GM18870 (cell line): ENCODE measurements around the gene SIVA1.

Experiments used
- ATAC-seq: cut with Tn5 transposase; IDR thresholded peaks from one replicate; pipeline ENCODE4 v1.9.1; 2021; ENCODE audit warnings: moderate library complexity; ENCODE audit not compliant: unreplicated experiment

Gene SIVA1

DNA sequence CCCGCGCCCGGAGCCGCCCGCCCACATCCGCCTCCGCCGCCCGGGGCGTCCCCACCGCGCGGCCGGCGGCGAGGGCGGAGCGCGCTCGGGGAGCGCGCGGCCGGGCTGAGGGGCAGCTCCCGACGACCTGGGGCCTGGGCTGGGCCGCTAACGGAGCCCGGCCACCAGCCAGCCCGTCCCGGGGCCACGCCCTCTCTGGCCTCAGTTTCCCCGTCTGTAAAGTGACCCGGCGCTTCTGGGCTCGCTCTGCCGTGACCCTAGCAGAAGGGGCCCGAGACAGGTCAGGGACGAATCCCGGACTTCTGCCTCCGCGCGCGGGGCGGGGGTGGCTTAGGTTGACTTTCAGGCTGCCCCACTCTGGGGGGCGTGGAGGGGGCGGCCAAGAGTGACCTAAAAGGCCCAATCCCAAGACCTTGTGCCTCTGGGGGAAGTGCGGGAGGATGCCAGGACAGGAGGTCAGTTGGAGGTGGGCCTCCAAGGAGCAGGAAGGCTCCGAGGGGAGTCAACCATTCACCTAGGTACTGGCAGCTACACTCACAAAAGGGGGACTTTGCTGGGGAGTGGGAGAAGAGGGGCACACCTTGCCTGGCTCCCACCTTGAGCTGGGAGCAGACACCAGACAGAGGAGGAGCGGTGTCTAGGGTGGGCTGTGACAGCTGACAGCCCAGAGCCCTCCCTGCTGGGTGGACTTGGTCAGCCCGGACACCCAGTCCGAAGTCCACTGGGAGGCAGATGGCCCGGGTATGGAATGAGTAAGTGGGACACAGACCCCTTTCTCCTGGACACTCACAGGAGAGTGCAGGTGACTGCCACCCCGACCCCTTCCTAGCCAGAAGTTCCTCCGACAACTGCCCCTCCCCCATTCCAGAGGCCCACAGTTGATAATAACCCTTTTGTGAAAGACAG lies 43.1 kb downstream of the SIVA1 start:
- no peak for ATAC-seq

DNA sequence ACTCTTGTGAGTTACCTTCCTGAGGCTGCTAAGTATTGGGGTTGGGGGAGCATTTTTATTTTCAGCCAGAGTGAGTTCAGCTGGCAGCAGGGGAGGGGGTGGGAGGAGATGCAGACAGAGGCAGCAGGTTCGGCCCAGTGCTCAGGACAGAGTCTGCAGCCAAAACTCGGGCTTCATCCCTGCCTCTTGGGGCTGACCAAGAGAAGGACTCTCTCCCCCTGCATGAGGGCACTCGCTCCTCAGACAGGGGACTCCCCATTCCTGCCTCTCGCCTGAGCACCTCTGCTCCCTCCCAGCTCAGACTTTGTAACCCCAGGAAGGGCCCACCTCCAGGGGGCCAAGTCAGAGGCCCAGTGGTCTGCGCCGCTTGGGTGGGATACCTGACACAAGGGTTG lies 43.7 kb downstream of the SIVA1 start:
- no peak for ATAC-seq

DNA sequence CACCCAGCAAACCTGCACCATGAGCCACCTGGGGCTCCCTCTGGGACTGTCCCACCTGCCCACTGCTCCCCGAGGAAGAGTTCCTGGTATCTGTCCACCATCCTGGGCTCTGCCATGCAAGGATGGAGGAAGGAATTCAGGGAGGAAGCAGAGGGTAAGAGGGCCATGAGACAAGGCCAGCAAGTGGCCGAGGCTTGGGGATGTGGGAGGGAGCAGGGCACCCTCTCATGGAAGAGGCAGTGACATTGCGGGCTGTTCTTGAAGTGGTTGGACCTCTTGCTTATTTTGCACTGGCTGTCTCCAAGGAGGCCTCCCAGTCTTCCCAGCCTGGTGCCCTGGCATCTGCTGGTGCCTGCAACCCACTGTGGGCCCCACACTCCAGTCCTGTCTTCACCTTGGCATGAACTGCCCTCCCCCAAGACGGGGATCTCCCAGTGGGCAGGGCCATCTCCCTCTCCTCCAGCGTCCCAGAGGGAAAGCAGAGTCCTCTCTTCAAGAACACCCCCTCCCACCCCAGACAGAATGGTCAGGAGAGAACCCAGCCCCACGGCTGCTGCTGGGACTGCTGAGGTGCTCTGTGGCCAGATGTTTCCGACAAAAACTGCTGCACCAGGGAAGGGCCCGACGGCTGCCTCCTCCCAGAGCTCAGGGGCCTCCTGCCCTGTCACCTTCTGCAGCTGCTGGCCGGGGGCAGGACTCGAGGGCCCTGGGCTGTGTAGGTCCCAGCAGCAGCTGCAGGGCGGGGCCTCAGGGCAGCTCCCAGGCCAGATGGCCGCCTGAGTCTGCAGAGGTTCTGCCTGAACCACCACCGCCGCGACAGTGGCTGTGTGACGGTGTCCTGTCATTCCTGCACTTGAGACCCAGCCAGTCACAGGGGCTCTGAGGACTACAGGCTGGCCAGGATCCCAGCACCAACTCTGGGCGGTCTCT lies 44.4 kb downstream of the SIVA1 start:
- no peak for ATAC-seq

DNA sequence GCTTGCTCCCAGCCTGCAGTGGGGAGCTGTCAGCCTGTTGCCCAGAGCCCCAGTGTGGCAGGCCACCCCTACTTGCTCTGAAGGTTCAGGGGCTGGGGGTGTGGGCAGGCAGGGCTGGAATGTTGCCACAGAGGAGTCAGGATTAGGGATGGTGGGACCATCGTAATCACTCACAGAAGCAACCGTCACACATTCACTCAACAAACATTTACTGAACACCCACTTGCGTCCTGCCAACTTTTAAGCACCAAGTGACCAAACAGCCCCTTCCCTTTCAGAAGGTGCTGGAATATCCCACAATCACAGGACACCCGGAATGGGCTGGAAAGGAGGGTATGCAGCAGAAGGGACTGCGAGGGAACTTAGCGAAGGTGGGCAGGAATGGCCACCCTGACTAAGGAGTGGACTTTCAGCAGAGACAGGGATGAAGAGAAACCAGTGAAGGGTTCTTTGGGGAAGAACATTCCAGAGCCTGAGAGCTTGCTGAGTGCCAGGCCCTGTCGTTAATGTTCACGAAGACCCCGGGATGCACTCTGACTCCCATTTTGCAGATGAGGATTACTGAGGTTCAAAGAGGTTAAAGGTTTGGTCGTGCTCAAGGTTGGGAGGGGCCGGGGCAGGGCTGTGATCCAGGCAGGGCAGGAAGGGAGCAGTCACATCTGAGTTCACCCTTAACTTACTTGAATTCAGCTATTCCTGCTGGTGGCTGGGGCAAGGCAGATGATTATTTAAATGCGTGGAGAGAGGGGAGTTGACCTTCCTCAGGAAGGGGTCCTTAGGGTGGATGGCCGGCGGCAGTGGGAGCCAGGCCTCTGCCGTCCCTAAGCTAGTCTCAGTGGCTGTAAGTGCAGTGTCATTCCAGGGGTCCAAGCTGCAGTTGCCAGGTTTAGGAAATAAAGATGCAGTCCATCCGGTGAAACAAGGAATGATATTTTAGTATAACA lies 45.6 kb downstream of the SIVA1 start:
- ATAC-seq: no peak

DNA sequence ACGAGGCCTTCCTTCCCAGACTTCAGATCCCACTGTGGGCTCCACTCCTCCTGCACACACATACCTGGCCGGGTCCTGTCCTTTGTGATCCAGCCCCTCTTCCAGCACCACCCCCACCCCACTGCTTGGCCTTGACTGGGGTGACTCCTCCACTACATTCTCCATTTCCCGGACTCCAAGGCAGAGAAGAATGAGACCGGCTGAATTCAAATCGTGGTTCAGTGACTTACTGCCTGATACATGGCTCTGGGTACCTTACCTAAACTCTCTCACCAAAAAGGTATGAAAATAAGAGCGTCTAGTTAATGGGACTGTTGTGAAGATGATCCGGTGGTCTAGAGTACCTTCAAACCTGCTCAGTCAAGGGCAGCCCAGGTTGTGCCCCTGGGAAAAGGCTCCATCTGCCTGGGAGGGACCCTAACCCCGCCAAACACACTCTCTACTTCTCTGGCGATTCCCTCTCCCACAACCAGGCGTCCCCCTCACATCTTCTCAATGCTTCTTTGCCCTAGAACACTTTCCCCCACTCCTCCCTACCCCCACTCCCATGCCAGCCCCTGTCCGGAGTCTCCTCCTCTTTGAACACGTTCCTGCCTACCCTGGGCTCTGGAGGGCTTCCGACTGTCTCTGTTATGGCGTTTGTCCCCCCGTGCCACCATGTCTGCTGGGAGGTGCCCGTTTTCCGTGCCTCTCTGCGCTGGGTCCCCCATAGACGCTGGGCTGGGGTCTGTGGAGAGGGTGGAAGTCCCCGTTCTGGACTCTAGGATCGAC lies 46.5 kb downstream of the SIVA1 start:
- no peak for ATAC-seq

DNA sequence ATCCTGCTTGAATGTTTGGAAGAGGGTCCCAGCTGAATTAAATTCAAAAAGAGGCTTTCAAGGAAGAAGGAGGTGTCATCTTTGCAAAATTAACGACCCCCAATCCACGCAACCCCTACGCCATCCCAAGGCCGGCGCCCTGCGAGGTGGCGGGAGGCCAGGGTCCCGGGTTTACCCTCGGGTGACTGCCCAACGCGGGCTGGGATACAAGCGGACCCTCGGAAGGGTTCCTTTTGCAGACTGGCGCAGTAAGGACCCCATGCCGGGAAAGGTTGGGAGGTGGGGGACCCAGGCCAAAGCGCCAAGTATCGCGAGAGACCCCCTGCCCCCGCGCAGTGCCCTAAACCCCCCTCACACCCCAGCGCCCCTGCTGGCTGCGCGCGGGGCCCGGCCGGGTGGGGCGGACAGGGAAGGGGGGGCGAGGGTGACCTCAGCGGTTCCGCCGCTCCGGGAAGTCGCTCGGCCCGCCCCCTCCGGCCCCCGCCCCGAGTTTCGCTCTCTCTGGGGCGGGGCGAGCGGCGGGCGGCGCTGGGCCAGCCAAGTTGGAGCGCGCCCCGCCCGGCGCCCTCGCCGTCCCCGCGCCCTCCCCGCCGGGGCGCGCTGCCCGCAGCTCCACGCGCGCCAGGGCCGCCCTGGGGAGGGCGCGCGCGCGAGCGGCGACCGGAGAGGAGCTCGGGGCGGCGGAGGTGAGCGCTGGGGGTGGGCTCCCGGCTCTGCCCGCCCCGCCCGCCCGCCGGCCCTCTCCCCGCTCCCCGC lies 47.2 kb downstream of the SIVA1 start:
- no peak for ATAC-seq

DNA sequence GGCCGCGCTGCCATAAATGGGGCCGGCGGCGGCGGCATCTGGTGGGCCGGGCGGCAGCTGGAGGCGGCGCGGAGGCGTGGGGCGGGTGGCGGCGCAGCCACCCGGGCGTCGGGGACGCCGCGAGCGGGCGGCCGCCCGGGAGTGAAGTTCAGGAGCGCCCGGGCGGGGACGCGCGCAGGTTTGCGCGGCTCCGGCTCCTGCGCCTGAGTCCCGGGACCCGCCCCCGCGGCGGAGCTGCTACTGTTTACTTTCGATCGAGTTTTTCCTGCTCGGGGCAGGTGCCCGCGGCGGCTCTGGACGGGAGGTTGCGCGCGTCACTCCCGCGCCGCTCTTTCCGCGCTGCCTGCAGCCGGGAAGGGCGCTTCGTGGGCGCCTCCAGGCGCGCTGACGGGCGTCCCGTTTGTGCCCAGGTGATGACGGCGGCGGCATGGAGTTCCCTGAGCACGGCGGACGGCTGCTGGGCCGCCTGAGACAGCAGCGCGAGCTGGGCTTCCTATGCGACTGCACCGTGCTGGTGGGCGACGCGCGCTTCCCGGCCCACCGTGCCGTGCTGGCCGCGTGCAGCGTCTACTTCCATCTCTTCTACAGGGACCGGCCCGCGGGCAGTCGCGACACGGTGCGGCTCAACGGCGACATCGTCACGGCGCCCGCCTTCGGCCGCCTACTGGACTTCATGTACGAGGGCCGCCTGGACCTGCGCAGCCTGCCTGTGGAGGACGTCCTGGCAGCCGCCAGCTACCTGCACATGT lies 48.0 kb downstream of the SIVA1 start, which contains the start of gene ZBTB42:
TSS of gene ZBTB42 (plus strand) at position 331 of the 749 bp plus-strand sequence. CDS start at position 428, 97 bp downstream.
- no peak for ATAC-seq

DNA sequence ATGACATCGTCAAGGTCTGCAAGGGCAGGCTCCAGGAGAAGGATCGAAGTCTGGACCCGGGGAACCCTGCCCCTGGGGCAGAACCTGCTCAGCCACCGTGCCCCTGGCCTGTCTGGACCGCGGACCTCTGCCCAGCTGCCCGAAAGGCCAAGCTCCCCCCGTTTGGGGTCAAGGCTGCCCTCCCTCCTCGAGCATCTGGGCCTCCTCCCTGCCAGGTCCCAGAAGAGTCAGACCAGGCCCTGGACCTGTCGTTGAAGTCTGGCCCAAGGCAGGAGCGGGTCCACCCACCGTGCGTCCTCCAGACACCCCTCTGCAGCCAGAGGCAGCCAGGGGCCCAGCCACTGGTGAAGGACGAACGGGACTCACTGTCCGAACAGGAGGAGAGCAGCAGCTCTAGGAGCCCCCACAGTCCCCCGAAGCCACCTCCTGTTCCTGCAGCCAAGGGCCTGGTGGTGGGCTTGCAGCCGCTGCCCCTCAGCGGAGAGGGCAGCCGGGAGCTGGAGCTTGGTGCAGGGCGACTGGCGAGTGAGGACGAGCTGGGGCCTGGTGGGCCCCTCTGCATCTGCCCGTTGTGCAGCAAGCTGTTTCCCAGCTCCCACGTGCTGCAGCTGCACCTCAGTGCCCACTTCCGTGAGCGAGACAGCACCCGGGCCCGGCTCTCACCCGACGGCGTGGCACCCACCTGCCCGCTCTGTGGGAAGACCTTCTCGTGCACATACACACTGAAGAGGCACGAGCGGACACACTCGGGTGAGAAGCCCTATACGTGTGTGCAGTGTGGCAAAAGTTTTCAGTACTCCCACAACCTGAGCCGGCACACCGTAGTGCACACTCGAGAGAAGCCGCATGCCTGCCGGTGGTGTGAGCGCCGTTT lies 48.8 kb downstream of the SIVA1 start:
- no peak for ATAC-seq

DNA sequence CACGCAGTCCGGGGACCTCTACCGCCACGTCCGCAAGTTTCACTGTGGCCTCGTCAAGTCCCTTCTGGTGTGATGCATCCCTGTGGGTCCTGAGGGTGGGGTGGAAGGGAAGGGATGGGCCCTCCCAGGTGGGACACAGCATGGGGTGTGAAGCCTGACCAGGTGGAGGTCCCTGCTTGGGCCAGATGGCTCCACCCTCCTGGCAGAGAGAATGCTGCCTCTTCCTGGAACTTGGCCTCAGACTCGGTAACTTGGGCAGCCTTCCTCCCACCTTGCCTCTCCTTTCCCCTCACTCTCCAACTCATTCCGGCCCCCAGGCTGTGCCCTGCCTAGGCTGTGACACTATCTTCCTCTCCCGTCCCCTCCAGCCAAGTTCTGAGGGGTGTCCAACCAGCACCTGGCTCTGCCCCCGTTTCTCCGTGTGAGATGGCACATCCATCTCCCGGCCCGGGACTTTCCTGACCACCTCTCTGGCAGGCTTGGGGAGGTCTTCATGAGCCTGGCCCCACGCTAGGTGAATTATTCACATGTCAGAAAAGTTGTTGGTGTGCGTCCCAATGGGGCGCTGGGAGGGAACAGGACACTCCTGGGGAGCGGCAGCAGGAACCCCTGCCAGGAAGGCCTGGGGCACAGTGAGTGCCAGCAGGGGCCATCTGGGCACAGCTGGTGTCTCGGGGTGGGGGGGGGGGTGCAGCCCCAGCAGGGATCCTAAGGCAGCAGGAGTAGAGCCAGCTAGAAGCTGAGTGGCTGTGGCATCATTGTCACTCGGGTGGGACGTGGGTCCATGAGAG lies 49.6 kb downstream of the SIVA1 start:
- no peak for ATAC-seq

DNA sequence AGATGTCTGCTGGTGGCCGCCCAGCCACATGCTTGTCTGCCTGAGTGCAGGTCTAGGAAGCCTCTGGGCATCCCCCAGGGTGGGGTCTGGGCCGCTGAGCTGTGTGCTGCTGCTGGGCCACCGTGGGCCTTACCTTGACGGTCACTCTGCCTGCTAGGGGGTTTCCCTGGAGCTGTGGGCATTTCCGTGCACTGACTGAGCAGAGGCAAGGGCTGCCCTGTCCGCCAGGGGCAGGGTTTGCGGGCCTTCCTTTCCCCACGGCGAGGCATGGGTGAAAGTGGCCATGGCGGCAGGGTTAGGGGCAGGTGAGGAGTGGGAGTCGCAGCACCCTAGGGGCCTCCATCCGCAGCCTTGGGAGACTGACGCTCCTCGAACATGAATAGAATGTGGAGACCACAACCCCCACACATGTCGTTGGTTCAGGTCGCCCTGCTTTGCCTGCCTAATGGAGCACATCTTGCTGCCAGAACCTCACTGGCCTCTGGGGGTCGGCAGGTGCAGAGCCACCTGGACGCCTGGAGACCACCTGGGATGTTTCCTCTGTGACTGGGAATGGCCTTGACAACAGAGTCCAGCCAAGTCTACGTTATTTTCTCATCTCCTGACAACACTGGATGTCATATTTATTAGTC lies 50.4 kb downstream of the SIVA1 start:
- no peak for ATAC-seq

DNA sequence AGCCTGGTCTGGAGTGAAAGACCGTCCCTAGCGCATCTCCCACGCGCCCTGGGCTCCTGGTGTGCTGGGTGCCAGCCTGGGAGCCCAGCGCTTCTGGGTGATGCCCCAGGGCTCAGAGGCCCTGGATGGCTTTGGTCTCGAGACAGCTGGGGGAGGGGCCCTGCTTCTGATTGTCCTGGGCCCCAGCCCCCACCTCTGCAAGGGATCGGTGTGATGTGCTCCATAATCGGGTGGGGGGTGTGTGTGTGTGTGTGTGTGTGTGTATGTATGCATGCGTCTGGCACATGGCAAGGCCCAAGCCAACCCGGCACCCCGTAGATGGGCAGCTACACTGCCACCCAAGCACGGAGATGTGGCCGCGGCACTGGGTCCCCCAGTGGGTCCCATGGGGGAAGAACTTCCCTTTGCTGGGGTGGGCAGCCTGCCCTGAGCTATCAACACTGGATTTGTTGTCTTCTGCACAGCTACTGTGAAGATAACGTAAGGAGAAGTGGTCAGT lies 51.0 kb downstream of the SIVA1 start:
- ATAC-seq: no peak

DNA sequence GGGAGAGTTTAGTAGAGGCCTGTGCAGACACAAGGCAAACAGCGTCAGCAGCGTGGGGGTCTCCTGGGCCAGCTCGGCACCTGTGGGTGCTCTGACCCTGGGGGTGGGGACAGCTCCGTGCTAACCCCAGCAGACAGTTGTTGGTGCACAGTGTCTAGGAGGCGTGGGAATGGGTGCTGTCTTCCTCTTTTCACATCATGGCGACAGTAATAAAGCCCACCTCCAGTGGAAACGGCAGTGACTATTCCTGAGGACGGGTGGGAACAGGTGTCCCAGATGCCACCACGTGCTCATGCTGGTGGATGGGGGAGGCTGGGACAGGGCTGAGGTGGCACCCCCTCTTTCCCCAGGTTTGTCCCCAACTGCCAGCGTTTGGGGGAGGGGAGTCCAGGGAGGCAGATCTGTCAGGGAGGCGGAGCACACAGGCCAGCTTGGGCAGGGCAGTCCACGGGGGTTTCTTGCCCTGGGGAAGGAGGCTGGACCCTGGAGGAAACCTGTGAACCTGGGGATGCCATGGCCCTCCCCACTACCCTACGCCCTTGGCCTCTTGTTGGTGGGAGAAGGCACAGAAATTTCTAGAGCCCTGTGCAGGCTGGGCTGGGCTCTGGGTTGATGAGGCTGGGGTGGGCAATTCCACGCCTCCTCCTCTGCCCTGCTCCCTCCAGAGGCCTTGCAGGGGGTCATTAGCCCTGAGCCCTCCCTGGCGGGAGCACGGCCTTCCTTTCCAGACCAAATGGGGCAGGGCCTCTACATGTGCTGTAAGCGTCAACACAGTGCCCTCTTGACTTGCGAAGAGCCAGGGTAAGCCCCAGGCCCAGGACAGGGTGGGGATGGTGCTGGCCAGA lies 51.8 kb downstream of the SIVA1 start:
- ATAC-seq: no peak

DNA sequence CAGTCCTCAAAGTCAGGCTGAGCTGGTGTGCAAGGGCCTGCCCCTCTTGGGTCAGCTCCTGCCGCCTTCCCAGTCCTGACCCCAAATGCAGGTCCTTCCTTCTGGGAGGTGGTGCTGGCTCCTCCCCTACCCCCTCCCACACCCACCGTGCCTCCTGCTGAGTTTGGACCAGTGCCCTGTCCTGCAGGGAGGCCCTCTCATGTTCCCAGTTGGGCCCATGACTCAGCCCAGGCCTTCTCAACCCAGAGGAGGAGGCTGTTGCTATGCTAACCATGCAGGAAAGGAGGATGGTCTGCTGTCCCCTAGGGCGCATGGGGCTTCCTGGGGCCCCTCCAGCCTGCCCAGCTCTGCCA lies 52.4 kb downstream of the SIVA1 start:
- no peak for ATAC-seq

DNA sequence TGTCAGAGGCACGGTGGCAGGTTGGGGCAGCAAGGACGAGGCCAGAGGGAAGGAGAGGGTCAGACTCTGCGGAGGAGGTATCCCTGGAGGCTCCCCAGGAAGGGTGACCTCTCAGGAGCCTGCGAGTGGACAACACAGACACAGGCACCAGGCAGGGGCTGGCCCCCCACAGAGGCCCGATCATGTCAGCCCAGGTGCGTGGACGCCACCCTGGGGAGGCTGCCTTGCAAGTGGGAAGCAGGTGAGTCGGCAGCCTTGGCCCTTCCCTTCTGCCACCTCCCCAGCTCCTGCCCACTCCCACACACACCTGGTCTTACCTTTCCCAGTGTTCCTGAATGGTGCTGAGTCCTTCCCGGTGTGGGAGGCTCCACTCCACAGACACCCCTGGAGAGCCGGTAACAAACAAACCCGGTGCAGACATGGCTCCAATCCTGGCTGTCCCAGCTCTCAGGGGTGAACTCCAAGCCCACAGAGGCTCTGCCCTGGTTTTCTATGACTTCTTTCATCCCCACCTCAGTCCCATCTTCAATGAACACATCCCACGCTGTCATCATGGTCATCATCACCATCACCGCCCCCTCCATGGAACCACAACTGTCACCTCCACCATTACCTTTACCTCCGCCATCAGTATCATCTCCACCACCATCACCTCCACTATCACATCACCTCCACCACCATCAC lies 53.1 kb downstream of the SIVA1 start:
- ATAC-seq: no peak
